GM23338 (cell line): ENCODE results near the gene RAB39A. TPM values are rescaled to one million over a fixed set of nuclear protein-coding genes. Genes with fewer than 3 reads are reported as not detected.

ENCODE experiments used
- ATAC-seq: fragments of 200-7000 bp; cut with Tn5 transposase; 3 replicates; pipeline ENCODE4 v1.9.1; 2020
- DNase-seq: peaks from one replicate; pipeline ENCODE4 v3.0.0-alpha.2; 2015; ENCODE audit warnings: low spot score
- H2AFZ ChIP-seq: fragments of 200-600 bp; sonication (generic); 2 replicates; pipeline ENCODE4 v1.8.0; 2016; ENCODE audit warnings: antibody characterized with exemption, mild to moderate bottlenecking, moderate library complexity
- H3F3A ChIP-seq: fragments of 200-600 bp; sonication (generic); replicated peaks from 2 replicates; pipeline ENCODE4 v1.8.0; 2017; ENCODE audit warnings: antibody characterized with exemption, mixed run types, low read depth
- H3K27ac ChIP-seq: fragments of 200-600 bp; sonication (generic); 2 replicates; pipeline ENCODE4 v1.6.1; 2016; ENCODE audit warnings: low read depth
- H3K27me3 ChIP-seq: fragments of 200-600 bp; sonication (generic); 2 replicates; pipeline ENCODE4 v1.8.0; 2016; ENCODE audit warnings: mild to moderate bottlenecking, mixed run types, moderate library complexity; ENCODE audit not compliant: insufficient read depth
- H3K36me3 ChIP-seq: fragments of 200-600 bp; sonication (generic); 2 replicates; pipeline ENCODE4 v1.8.0; 2016; ENCODE audit warnings: mild to moderate bottlenecking; ENCODE audit not compliant: insufficient read depth
- H3K4me1 ChIP-seq: fragments of 200-600 bp; sonication (generic); 2 replicates; pipeline ENCODE4 v1.8.0; 2016; ENCODE audit warnings: mild to moderate bottlenecking, moderate library complexity; ENCODE audit not compliant: insufficient read depth
- H3K4me2 ChIP-seq: fragments of 200-600 bp; sonication (generic); 2 replicates; pipeline ENCODE4 v1.7.1; 2017; ENCODE audit warnings: mixed run types
- H3K4me3 ChIP-seq: fragments of 200-600 bp; sonication (generic); 2 replicates; pipeline ENCODE4 v1.6.1; 2016; ENCODE audit warnings: mixed run types
- H3K79me2 ChIP-seq: fragments of 200-600 bp; sonication (generic); replicated peaks from 2 replicates; pipeline ENCODE4 v1.8.0; 2017; ENCODE audit warnings: mild to moderate bottlenecking; ENCODE audit not compliant: insufficient read depth
- H3K9me2 ChIP-seq: fragments of 200-600 bp; sonication (generic); 2 replicates; pipeline ENCODE4 v1.8.0; 2017; ENCODE audit not compliant: insufficient read depth
- H4K20me1 ChIP-seq: fragments of 200-600 bp; sonication (generic); replicated peaks from 2 replicates; pipeline ENCODE4 v1.8.0; 2017; ENCODE audit warnings: mild to moderate bottlenecking; ENCODE audit not compliant: insufficient read depth
- H3K27ac Mint-ChIP-seq: 2 replicates; pipeline ENCODE4 v1.8.0; 2020; ENCODE audit warnings: inconsistent platforms, mild to moderate bottlenecking, moderate library complexity, mixed read lengths
- H3K27me3 Mint-ChIP-seq: 3 replicates; pipeline ENCODE4 v1.8.0; 2022; ENCODE audit warnings: low read depth, mild to moderate bottlenecking, moderate library complexity, mixed read lengths, inconsistent platforms; ENCODE audit not compliant: insufficient read depth, poor library complexity
- H3K36me3 Mint-ChIP-seq: 3 replicates; pipeline ENCODE4 v1.8.0; 2021; ENCODE audit warnings: low read depth, mild to moderate bottlenecking, inconsistent platforms, moderate library complexity, mixed read lengths
- H3K4me1 Mint-ChIP-seq: 3 replicates; pipeline ENCODE4 v1.8.0; 2020; ENCODE audit warnings: mild to moderate bottlenecking, inconsistent platforms, mixed read lengths
- H3K4me3 Mint-ChIP-seq: 3 replicates; pipeline ENCODE4 v1.8.0; 2021; ENCODE audit warnings: moderate library complexity, mild to moderate bottlenecking, inconsistent platforms, mixed read lengths
- H3K9me3 Mint-ChIP-seq: 3 replicates; pipeline ENCODE4 v1.8.0; 2020; ENCODE audit warnings: moderate library complexity, mild to moderate bottlenecking, inconsistent platforms, mixed read lengths
- EZH2 ChIP-seq: fragments of 200-600 bp; sonication (generic); IDR thresholded peaks from one replicate; pipeline ENCODE4 v1.8.0; 2017; ENCODE audit warnings: antibody characterized with exemption, mild to moderate bottlenecking, low read depth; ENCODE audit not compliant: unreplicated experiment
- EZH2phosphoT487 ChIP-seq: fragments of 200-600 bp; sonication (generic); IDR thresholded peaks from one replicate; pipeline ENCODE4 v1.8.1; 2018; ENCODE audit warnings: antibody characterized with exemption; ENCODE audit not compliant: unreplicated experiment
- JUNB ChIP-seq: IDR thresholded peaks from one replicate; pipeline ENCODE4 v1.6.1; 2016; ENCODE audit warnings: antibody characterized with exemption; ENCODE audit not compliant: unreplicated experiment
- POLR2AphosphoS5 ChIP-seq: IDR thresholded peaks from 2 replicates; pipeline ENCODE4 v1.6.1; 2016; ENCODE audit warnings: antibody characterized with exemption, low read depth
- ZNF114 ChIP-seq: fragments of 250-450 bp; sonication (Bioruptor Pico); IDR thresholded peaks from 2 replicates; pipeline ENCODE4 v1.5.0; 2020; ENCODE audit warnings: mild to moderate bottlenecking, moderate library complexity
- ZNF331 ChIP-seq: fragments of 250-450 bp; sonication (Bioruptor Pico); IDR thresholded peaks from 2 replicates; pipeline ENCODE4 v1.5.0; 2020; ENCODE audit warnings: low read depth, mild to moderate bottlenecking, moderate library complexity
- polyA plus RNA-seq: library from polyadenylated mRNA; unstranded; fragments of >200 nt; fragmentation: Nextera tagmentation; extraction: Ambion mirVana; gene quantifications from 2 replicates; pipeline ENCODE4 v1.2.1, GENCODE V29; 2016
- total RNA-seq: library from RNA; depleted of rRNA; stranded (reverse); fragments of >200 nt; shearing (Covaris generic); gene quantifications from 2 replicates; pipeline ENCODE4 v1.2.3, GENCODE V29; 2014
- TF ChIP-seq, protein P1 (sequence below): IDR thresholded peaks from 2 replicates; pipeline ENCODE4 v1.6.1; 2016; ENCODE audit warnings: antibody characterized with exemption
- TF ChIP-seq, protein P2 (sequence below): IDR thresholded peaks from one replicate; pipeline ENCODE4 v1.6.1; 2018; ENCODE audit warnings: antibody characterized with exemption; ENCODE audit not compliant: unreplicated experiment
- TF ChIP-seq, protein P3 (sequence below), 2 experiments: fragments of 200-600 bp in 1 of 2; sonication (generic) in 1 of 2; conservative IDR thresholded peaks; 2 replicates each; pipeline versions ENCODE4 v1.5.1 to v1.6.1; 2016 to 2017; ENCODE audit warnings: antibody characterized with exemption in 2 of 2, low read depth in 2 of 2, mild to moderate bottlenecking in 2 of 2, moderate library complexity in 1 of 2

Gene RAB39A
- total and polyA plus RNA-seq, 2 experiments from 2014 or later = 4.5 to 26.3 TPM

DNA sequence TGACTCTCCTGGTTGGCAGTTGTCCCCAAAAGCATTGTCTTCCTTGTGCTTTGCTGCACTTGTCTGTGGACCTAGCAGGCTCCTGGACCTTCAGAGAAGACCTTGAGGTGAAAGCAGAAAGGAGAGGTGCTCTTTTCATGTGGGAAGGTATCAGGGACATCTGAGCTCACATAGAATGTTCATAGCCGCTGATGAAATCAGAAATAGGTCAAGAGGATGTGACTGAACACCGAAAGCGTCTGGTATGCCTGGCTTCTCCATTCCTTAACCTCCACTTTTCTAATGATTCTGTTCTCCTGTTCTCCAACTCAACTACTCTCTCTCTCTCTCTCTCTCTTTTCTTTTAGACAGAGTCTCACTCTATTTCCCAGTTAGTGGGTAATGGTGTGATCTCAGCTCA is 74.2 kb downstream of the RAB39A start:
- no peak overlapping the region for H3K4me3 Mint-ChIP-seq

DNA sequence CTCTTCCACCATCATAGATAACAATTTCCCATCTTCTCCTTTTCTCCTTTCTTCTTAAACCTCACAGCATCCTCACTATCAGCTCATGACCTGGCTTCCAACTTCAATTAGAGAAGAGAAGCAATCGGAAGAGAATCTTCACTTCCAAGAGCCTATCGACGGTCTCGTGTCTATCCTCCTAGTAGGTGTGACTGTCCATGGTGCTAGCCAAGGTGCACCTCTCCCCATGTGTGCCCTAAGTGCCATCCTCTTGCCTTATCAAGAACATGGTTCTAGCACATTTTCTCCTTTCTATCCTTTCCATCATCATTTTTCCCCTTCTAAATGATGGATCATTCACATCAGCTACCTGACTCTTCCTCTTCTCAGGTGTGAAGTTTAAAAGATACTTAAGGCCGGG is 75.4 kb downstream of the RAB39A start:
- H3K4me1 Mint-ChIP-seq = peaks cover 5% of the 10 kb centered on the region; the same call in 2 of the 3 replicates
- H4K20me1 ChIP-seq = no peaks in the 10 kb centered on the region
- no peaks in the 10 kb centered on the region for H3F3A ChIP-seq
- no peaks in the 10 kb centered on the region for H3K36me3 Mint-ChIP-seq
- H3K27ac Mint-ChIP-seq = no peak overlapping the region
- no peak overlapping the region for H3K4me3 ChIP-seq
- DNase-seq (no peak), ATAC-seq (no peak)
- no peaks in the 10 kb centered on the region; the same call in 1 of the 2 replicates for H3K4me1 ChIP-seq
- H3K79me2 ChIP-seq = no peaks in the 10 kb centered on the region
- H3K36me3 ChIP-seq = no peaks in the 10 kb centered on the region
- H3K4me2 ChIP-seq = no peak overlapping the region
- no peak overlapping the region for H3K4me3 Mint-ChIP-seq
- no peaks in the 10 kb centered on the region for H3K9me2 ChIP-seq
- H3K27me3 ChIP-seq = no peaks in the 10 kb centered on the region
- TF ChIP-seq, protein P1, sequence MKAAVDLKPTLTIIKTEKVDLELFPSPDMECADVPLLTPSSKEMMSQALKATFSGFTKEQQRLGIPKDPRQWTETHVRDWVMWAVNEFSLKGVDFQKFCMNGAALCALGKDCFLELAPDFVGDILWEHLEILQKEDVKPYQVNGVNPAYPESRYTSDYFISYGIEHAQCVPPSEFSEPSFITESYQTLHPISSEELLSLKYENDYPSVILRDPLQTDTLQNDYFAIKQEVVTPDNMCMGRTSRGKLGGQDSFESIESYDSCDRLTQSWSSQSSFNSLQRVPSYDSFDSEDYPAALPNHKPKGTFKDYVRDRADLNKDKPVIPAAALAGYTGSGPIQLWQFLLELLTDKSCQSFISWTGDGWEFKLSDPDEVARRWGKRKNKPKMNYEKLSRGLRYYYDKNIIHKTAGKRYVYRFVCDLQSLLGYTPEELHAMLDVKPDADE = no peak
- TF ChIP-seq, protein P2, sequence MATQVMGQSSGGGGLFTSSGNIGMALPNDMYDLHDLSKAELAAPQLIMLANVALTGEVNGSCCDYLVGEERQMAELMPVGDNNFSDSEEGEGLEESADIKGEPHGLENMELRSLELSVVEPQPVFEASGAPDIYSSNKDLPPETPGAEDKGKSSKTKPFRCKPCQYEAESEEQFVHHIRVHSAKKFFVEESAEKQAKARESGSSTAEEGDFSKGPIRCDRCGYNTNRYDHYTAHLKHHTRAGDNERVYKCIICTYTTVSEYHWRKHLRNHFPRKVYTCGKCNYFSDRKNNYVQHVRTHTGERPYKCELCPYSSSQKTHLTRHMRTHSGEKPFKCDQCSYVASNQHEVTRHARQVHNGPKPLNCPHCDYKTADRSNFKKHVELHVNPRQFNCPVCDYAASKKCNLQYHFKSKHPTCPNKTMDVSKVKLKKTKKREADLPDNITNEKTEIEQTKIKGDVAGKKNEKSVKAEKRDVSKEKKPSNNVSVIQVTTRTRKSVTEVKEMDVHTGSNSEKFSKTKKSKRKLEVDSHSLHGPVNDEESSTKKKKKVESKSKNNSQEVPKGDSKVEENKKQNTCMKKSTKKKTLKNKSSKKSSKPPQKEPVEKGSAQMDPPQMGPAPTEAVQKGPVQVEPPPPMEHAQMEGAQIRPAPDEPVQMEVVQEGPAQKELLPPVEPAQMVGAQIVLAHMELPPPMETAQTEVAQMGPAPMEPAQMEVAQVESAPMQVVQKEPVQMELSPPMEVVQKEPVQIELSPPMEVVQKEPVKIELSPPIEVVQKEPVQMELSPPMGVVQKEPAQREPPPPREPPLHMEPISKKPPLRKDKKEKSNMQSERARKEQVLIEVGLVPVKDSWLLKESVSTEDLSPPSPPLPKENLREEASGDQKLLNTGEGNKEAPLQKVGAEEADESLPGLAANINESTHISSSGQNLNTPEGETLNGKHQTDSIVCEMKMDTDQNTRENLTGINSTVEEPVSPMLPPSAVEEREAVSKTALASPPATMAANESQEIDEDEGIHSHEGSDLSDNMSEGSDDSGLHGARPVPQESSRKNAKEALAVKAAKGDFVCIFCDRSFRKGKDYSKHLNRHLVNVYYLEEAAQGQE = peak; percentile 67
- H3K9me3 Mint-ChIP-seq = no peaks in the 10 kb centered on the region; the same call in 2 of the 3 replicates
- H3K27ac ChIP-seq = no peak overlapping the region
- H2AFZ ChIP-seq = no peak overlapping the region
- peaks cover 7% of the 10 kb centered on the region for H3K27me3 Mint-ChIP-seq

More for the DNA sequence above, 74.2 kb downstream of the RAB39A start:
- Mint-ChIP-seq H3K27ac (no peak overlapping the region), H3K36me3 (no peaks in the 10 kb centered on the region), H3K4me1 (peaks cover 5% of the 10 kb centered on the region; the same call in 2 of the 3 replicates), H3K27me3 (peaks cover 7% of the 10 kb centered on the region), H3K9me3 (no peaks in the 10 kb centered on the region; the same call in 2 of the 3 replicates)
- TF ChIP-seq, protein P3, sequence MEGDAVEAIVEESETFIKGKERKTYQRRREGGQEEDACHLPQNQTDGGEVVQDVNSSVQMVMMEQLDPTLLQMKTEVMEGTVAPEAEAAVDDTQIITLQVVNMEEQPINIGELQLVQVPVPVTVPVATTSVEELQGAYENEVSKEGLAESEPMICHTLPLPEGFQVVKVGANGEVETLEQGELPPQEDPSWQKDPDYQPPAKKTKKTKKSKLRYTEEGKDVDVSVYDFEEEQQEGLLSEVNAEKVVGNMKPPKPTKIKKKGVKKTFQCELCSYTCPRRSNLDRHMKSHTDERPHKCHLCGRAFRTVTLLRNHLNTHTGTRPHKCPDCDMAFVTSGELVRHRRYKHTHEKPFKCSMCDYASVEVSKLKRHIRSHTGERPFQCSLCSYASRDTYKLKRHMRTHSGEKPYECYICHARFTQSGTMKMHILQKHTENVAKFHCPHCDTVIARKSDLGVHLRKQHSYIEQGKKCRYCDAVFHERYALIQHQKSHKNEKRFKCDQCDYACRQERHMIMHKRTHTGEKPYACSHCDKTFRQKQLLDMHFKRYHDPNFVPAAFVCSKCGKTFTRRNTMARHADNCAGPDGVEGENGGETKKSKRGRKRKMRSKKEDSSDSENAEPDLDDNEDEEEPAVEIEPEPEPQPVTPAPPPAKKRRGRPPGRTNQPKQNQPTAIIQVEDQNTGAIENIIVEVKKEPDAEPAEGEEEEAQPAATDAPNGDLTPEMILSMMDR (conservative IDR thresholded peaks at IDR 0.05; ENCODE audit: low read depth in 2 of 2) = no peak
- TF ChIP-seq, protein P1 = no peak
- TF ChIP-seq EZH2phosphoT487 = no peak
- TF ChIP-seq ZNF114 = no peak
- no peak for TF ChIP-seq EZH2
- no peak for TF ChIP-seq POLR2AphosphoS5
- no peak for TF ChIP-seq JUNB
- TF ChIP-seq ZNF331 (CRISPR knock-in tag) = no peak
- no peak overlapping the region for H3K4me2 ChIP-seq
- no peaks in the 10 kb centered on the region for H3K36me3 ChIP-seq
- H3K27me3 ChIP-seq = no peaks in the 10 kb centered on the region
- H3K4me3 ChIP-seq = no peak overlapping the region
- no peak overlapping the region for H3K27ac ChIP-seq
- H3F3A ChIP-seq = no peaks in the 10 kb centered on the region
- H2AFZ ChIP-seq = no peak overlapping the region
- no peaks in the 10 kb centered on the region for H3K79me2 ChIP-seq
- no peak for ATAC-seq
- no peaks in the 10 kb centered on the region for H4K20me1 ChIP-seq
- no peaks in the 10 kb centered on the region for H3K9me2 ChIP-seq
- DNase-seq = no peak
- no peaks in the 10 kb centered on the region for H3K4me1 ChIP-seq
